ENCODE results near the gene SHKBP1.

DNA sequence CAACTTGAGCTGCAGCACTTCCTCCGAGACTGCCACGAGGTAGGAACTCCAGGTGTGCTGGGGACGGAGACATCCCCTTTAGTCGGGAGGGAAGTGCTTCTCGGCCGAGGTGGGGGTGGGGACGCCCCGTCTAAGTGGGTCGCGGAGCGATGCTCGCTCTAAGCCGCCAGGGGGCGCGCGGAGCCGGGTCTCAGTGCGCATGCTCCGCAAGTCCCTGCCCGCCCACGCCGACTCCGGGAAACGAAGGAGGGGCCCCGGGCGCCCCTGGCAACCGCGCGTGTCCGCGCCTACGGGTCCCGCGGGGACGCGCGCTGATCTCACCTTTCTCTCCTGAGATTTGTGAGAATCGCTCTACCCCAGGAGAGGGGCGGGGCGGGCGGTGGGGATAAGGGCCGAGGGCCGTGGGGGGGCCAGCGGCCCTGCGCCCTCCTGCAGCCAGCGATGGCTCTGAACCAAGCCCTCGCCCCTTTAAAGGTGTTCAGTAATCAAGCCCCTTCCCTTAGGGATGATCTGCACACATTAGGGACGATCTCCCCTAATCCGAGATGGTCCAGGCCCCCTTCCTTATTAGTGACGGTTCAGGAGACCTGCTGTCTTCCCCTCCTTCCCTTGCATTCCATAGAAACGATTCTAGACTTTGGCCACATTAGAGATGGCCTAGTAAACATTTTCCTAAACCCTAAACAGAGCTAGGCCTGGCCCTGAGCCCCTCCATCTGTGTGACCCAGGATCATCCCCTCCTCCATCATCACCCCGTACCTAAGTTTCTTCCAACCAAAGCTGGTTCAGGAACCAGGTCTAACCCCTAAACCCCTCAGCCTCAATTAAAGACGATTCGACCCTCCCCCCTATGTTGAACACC is 47.3 kb upstream of the SHKBP1 start:
- TF ChIP-seq POLR2AphosphoS5 (IDR thresholded peaks at IDR 0.05; ENCODE audit: low read depth, low read length) (no peak), CBX5 (IDR thresholded peaks at IDR 0.05; ENCODE audit: low read depth, low read length) (no peak), GABPA (IDR thresholded peaks at IDR 0.05; ENCODE audit: borderline replicate concordance, insufficient read depth, low read length) (no peak), CHD1 (IDR thresholded peaks at IDR 0.05; ENCODE audit: low read depth, low read length) (no peak), POLR2A (IDR thresholded peaks at IDR 0.05; ENCODE audit: control extremely low read depth in 1 of 2, low read depth in 2 of 2, low read length in 2 of 2) (no peak), BACH1 (IDR thresholded peaks at IDR 0.05; ENCODE audit: low read length) (peak; percentile 80)
- TF ChIP-seq, protein P1, sequence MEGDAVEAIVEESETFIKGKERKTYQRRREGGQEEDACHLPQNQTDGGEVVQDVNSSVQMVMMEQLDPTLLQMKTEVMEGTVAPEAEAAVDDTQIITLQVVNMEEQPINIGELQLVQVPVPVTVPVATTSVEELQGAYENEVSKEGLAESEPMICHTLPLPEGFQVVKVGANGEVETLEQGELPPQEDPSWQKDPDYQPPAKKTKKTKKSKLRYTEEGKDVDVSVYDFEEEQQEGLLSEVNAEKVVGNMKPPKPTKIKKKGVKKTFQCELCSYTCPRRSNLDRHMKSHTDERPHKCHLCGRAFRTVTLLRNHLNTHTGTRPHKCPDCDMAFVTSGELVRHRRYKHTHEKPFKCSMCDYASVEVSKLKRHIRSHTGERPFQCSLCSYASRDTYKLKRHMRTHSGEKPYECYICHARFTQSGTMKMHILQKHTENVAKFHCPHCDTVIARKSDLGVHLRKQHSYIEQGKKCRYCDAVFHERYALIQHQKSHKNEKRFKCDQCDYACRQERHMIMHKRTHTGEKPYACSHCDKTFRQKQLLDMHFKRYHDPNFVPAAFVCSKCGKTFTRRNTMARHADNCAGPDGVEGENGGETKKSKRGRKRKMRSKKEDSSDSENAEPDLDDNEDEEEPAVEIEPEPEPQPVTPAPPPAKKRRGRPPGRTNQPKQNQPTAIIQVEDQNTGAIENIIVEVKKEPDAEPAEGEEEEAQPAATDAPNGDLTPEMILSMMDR (IDR thresholded peaks at IDR 0.05; ENCODE audit: control extremely low read depth in 1 of 3, insufficient read depth in 1 of 3, low read depth in 1 of 3, low read length in 3 of 3) = peak; percentile 87 to 96 (median 93)
- TF ChIP-seq, protein P2, sequence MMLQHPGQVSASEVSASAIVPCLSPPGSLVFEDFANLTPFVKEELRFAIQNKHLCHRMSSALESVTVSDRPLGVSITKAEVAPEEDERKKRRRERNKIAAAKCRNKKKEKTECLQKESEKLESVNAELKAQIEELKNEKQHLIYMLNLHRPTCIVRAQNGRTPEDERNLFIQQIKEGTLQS (IDR thresholded peaks at IDR 0.05; ENCODE audit: insufficient read depth, low read depth, low read length) = peak; percentile 68
